Measurements from ENCODE around the gene PTPRN2. TPM values are rescaled to one million over a fixed set of nuclear protein-coding genes. Genes with fewer than 3 reads are reported as not detected.
A peak's percentile ranks its signal among the peaks of the same experiment; 100 is the strongest.

The PTPRN2 gene
- total and polyA plus RNA-seq, 8 donors = 12.2 to 49.2 (median 31.8) TPM

DNA sequence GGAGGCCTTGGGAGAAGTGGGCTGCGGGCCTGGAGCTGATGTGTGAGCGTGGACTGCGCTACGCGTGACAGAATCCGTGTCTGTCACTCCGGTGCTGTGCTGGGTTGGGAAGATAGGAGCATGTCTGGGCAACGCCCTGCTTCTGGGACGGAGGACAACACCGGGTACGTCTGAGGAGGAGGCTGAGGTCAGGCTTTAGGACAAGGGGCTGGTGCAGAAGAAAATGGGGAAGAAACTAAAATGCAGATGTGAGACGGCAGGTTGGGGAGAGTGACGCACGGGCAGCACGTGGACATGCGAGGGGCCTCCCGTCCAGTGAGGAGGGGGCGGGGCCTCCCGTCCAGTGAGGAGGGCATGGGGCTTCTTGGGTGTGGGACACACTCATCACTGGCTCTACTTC lies 1043.4 kb downstream of the PTPRN2 start:
- ATAC-seq (no peak), DNase-seq (peak in 2 of 6 donors; percentile 19 to 29), FAIRE-seq (no peak)
- TF ChIP-seq, protein P1, sequence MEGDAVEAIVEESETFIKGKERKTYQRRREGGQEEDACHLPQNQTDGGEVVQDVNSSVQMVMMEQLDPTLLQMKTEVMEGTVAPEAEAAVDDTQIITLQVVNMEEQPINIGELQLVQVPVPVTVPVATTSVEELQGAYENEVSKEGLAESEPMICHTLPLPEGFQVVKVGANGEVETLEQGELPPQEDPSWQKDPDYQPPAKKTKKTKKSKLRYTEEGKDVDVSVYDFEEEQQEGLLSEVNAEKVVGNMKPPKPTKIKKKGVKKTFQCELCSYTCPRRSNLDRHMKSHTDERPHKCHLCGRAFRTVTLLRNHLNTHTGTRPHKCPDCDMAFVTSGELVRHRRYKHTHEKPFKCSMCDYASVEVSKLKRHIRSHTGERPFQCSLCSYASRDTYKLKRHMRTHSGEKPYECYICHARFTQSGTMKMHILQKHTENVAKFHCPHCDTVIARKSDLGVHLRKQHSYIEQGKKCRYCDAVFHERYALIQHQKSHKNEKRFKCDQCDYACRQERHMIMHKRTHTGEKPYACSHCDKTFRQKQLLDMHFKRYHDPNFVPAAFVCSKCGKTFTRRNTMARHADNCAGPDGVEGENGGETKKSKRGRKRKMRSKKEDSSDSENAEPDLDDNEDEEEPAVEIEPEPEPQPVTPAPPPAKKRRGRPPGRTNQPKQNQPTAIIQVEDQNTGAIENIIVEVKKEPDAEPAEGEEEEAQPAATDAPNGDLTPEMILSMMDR (IDR thresholded peaks at IDR 0.05) = no peak
- Histone ChIP-seq H3K36me3 (peaks cover 0 to 9% (median 0%) of the 10 kb centered on the region in 3 donors), H3K9me3 (no peaks in the 10 kb centered on the region), H3K4me1 (no peaks in the 10 kb centered on the region), H3K27ac (no peak overlapping the region), H3K27me3 (no peaks in the 10 kb centered on the region), H3K4me3 (no peak overlapping the region)
- intact Hi-C loops (cut with DNase I) = no loop called here
- WGBS, 2 donors = 92 to 94% methylated on average over 19 of the region's 19 CpGs

DNA sequence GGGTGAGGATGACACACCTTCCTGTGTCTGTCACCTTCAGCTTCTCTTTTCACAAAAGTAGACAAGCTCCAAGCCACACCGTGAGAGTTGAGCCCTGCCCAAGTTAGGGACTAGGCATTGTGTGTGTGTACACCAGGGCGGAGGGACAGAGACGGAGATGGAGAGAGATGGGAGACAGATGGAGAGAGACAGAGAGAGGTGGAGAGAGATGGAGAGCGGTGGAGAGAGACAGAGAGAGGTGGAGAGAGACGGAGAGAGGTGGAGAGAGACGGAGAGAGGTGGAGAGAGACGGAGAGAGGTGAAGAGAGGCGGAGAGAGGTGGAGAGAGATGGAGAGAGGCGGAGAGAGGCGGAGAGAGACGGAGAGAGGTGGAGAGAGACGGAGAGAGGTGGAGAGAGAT lies 1043.8 kb downstream of the PTPRN2 start:
- TF ChIP-seq, protein P1 (IDR thresholded peaks at IDR 0.05) = no peak
- H3K4me3 ChIP-seq = no peak overlapping the region
- WGBS, 2 donors = 94 to 95% methylated on average over 12 of the region's 12 CpGs
- no peak overlapping the region for H3K27ac ChIP-seq
- no peaks in the 10 kb centered on the region for H3K27me3 ChIP-seq
- intact Hi-C loops (cut with DNase I) = no loop called here
- H3K4me1 ChIP-seq = no peaks in the 10 kb centered on the region
- peak in 2 of 6 donors; percentile 5 to 17 for DNase-seq
- no peaks in the 10 kb centered on the region for H3K9me3 ChIP-seq
- ATAC-seq = no peak
- FAIRE-seq = no peak
- peaks cover 0 to 7% (median 0%) of the 10 kb centered on the region in 3 donors for H3K36me3 ChIP-seq

GRCh38 chr7:157543276-157543675 lies 1044.3 kb downstream of the PTPRN2 start:
- peak in 2 of 6 donors; percentile 26 to 43 for DNase-seq
- H3K4me1 ChIP-seq = no peaks in the 10 kb centered on the region
- intact Hi-C loops (cut with DNase I) = no loop called here
- TF ChIP-seq, protein P1 (IDR thresholded peaks at IDR 0.05) = no peak
- peaks cover 0 to 5% (median 0%) of the 10 kb centered on the region in 3 donors for H3K36me3 ChIP-seq
- H3K27ac ChIP-seq = no peak overlapping the region
- ATAC-seq = no peak
- WGBS, 2 donors = 93 to 97% methylated on average over 11 of the region's 11 CpGs
- FAIRE-seq = no peak
- H3K27me3 ChIP-seq = no peaks in the 10 kb centered on the region
- no peak overlapping the region for H3K4me3 ChIP-seq
- no peaks in the 10 kb centered on the region for H3K9me3 ChIP-seq

GRCh38 chr7:157542068-157543021 lies 1045.3 kb downstream of the PTPRN2 start:
- Histone ChIP-seq H3K36me3 (peaks cover 0 to 3% (median 0%) of the 10 kb centered on the region in 3 donors), H3K9me3 (no peaks in the 10 kb centered on the region), H3K4me3 (no peak overlapping the region), H3K4me1 (no peaks in the 10 kb centered on the region), H3K27me3 (no peaks in the 10 kb centered on the region), H3K27ac (no peak overlapping the region)
- FAIRE-seq = no peak
- WGBS, 2 donors = 93 to 95% methylated on average over 33 of the region's 33 CpGs
- TF ChIP-seq, protein P1 (IDR thresholded peaks at IDR 0.05) = no peak
- intact Hi-C loops (cut with DNase I) = no loop called here
- no peak for ATAC-seq
- DNase-seq = peak in 2 of 6 donors; percentile 27 to 39
